Measurements from ENCODE around the gene PARVA. TPM values are rescaled to one million over a fixed set of nuclear protein-coding genes. Genes with fewer than 3 reads are reported as not detected.

The PARVA gene
- total RNA-seq, 1 experiment from 2014 or later, result 13.2 TPM

DNA sequence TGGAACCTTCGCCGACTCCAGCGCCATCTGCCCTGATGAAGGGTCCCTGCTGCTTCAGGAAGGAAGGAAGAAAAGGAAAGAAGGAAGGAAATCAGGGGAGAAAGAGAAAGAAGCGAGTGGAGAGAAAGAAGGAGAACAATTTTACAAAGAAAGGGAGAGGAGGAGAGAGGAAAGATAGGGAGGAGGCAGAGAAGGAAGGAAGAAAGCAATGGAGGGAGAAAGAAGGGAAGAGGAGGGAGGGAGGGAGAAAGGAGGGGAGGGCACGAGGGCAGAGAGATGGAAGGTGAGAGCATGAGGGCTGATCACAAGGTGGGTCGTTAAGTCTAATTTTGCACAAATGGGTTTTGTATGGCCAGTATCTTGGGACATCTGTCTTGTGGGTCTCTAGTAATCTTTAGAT lies 39.2 kb downstream of the PARVA start:
- in situ Hi-C loops (cut with HindIII; ENCODE audit: low pct_unique_long_range_greater_than_20kb, low sequenced_read_pairs), result no loop called here
- no peak for DNase-seq (ENCODE audit: low read depth, low spot score)

DNA sequence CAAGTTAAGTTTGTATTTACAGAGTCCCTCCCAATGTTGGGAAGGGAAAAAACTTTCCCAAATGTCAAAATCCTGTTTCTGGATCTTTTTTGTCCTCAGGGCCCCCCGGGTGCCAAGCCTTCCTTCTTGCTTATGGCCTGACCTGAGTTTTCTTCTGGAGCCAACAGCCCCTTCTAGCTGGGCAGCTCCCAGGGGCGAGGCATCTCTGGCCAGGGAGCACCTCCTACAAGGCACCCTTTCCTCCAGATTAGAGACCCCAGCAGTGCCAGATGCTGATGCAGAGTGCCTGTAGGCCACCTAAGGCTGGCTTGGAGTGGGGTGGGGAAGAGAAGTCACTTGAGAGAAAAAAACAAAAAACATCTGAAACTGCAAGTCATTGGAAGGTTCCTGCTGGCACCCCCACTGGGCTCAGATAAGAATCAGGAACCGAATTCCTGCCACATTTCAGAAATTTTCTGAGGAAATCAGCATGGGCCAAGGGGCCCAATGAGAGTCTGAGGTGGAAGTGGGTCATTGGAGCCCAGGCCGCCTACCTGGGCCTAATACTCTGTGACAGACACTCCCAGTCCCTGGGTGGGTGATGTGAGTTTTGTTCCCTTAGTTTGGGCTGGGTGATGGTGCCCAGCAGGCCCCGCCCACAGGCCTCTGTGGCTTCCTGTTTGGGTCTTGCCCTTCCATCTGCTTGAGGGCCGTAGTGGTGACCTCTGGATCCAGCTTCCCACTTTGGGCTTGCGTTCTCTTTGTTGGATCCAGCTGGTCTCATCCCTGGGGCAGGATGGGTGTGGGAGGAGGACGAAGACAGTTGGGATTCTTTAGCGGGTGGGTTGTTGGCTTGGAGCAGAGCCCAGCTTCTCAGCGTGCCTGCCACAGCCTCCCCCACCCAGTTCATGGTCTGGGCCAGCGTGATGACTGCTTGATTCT lies 40.6 kb downstream of the PARVA start:
- in situ Hi-C loops (cut with HindIII; ENCODE audit: low pct_unique_long_range_greater_than_20kb, low sequenced_read_pairs), result no loop called here
- DNase-seq (ENCODE audit: low read depth, low spot score), result no peak

DNA sequence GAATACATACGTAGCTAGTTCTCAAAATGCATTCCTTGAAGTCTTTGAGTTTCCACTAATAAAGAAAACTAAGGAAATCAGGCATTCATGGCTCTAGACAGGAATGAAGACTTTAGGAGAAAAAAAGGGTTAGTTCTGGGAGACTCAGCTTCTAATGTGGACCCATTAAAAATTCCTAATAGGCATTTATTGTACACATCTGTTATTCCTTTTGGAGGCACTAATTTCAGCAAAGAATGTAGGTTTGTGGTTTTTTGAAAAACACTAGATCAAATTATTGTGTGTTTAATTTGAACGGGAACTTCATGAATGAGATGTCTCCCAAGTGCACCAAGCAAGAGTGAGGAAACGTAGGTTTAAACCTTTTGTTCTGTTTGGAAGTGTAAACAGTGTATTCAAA lies 42.7 kb downstream of the PARVA start:
- in situ Hi-C loops (cut with HindIII; ENCODE audit: low pct_unique_long_range_greater_than_20kb, low sequenced_read_pairs), result no loop called here
- DNase-seq (ENCODE audit: low read depth, low spot score), result no peak

DNA sequence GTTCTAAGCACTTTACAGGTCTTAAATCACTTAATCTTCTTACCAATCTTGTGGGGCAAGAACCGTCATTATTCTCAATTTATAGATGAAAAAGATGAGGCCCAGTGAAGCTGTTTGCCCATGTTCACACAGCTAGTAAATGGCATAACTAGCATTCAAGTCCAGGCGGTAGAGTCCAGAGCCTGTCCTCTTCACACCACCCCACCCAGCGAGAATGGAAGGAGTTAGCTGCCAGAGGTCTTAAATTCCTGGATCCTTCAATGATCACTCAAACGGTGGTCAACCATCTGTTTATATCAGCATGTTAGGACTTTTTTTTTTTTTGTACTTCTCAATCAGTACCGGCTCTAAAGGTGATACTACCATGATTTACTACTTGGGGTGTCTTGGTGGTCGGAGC lies 43.3 kb downstream of the PARVA start:
- no peak for DNase-seq (ENCODE audit: low read depth, low spot score)
- in situ Hi-C loops (cut with HindIII; ENCODE audit: low pct_unique_long_range_greater_than_20kb, low sequenced_read_pairs), result no loop called here

DNA sequence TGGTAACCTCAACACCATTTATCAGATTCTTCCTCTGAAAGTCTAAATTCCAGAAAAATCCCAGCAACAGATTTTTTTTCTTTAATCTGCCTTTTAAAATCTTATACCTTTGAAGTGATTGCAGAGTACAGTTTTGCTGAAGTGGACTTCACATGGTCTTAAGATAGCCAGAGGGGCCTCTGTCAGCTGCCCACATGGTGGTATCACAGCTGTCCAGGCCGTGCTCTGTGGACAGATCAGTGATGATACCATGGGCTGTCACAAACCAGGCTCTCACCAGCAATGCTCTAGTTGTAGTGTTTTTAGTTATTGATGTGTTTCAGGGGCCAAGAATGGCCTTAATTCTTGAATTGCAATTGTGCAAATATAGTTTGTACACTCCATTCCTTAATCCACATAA lies 44.0 kb downstream of the PARVA start:
- DNase-seq (ENCODE audit: low read depth, low spot score), result no peak

DNA sequence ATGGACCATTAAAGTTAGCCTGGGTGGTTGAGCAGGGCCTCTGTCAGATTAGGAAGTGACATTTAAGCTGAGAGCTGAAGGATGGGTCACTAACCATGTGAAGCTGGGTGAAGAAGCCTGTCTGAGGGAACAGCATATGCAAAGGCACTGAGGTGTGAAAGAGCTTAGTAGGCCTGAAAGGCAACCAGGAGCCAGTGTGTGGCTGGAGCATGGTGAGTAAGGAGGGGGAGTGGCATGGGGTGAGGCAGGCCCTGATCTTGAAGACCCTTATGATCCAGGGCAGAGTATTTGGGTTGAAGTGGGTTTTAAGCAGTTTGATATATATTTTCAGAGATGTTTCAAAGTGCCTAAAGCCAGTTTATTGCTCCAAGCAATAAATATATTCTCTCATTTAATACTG lies 48.8 kb downstream of the PARVA start:
- no peak for DNase-seq (ENCODE audit: low read depth, low spot score)
- in situ Hi-C loops (cut with HindIII; ENCODE audit: low pct_unique_long_range_greater_than_20kb, low sequenced_read_pairs), result no loop called here

More for the DNA sequence above, 44.0 kb downstream of the PARVA start:
- in situ Hi-C loops (cut with HindIII; ENCODE audit: low pct_unique_long_range_greater_than_20kb, low sequenced_read_pairs), result no loop called here

DNA sequence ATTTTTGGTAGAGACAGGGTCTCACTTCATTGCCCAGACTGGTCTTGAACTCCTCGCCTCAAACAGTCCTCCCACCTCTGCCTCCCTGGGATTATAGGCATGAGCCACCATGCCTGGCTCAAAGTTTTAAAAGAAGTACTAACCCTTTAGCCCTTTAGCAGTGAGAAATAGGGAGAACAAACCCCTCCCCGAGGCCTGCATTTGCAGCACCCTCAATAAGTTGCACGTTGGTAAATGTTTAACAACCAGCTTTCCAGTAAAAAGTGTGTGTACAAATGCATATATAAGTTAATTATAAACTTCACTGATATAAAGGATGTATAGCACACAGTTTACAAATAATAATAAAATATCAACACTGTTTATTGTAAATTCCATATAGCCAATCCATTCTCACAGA lies 51.8 kb downstream of the PARVA start:
- DNase-seq (ENCODE audit: low read depth, low spot score), result no peak
- in situ Hi-C loops (cut with HindIII; ENCODE audit: low pct_unique_long_range_greater_than_20kb, low sequenced_read_pairs), result no loop called here

DNA sequence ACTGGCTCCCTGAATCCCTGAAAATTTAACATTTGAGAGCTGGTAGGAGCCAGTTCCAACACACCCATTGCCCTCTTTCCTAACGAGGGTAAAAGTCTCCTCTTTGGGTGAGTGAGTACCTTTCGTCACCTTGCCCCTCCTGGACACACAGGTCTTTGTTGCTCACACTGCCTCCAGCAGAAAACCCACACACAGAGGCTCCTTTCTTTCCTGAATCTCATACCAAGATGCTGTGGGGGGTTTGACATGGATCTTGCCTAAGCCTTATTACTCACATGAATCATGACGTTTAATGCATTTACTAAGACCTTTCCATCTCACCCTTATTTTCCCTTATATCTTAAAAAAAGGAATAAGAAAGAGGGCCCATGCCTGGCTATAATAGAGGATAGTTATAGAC lies 53.0 kb downstream of the PARVA start:
- in situ Hi-C loops (cut with HindIII; ENCODE audit: low pct_unique_long_range_greater_than_20kb, low sequenced_read_pairs), result no loop called here
- peak; percentile 92 for DNase-seq (ENCODE audit: low read depth, low spot score)

DNA sequence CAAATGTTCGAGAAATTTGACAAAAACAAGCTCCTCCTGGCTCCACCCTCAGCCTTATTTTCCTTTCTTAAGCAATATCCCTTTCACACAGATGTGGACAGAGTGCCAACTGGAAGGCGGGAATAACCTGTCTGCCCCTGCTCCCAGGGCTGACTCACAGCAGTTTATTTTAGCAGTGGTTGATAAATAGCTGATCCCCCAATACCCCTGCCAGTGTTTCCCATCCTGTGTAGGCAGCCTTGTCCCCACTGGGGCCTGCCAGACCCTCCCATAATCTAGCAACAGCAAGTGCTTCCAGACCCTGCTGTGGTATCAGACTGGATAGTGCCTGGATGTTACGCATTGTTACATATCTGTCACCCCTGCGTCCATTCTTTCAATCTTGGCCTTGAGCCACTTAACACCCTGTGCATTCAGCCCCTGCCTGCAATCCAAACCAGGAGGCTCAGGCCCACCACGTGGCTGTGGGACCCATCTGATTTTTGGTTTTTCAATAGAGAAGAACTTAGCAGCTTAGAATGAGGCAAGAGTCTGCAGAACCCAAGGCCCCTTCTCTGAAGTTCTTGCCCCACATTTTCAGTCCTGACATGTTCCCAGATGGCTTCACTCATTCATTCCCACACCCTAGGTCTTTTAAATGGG lies 53.7 kb downstream of the PARVA start:
- in situ Hi-C loops (cut with HindIII; ENCODE audit: low pct_unique_long_range_greater_than_20kb, low sequenced_read_pairs), result no loop called here
- DNase-seq (ENCODE audit: low read depth, low spot score), result peak; percentile 28

DNA sequence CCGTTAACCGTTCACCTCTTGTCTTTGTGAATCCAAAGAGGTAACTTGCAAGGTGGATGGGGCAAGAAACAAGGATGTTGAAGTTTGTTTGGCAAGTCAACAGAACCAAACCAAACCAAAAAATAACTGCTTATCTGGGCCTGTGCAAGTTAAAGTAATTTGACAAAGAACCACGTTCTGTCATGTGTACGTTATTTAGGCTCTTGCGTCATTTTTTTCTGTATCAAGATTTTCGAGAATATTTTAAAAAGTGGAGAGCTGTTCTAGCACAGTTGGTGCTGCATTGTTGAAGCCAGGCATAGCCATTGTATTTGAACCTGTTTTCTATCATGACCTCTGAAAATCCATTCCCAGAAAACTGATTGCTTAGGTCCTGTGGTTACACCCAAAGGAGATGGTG lies 55.1 kb downstream of the PARVA start:
- in situ Hi-C loops (cut with HindIII; ENCODE audit: low pct_unique_long_range_greater_than_20kb, low sequenced_read_pairs), result no loop called here
- DNase-seq (ENCODE audit: low read depth, low spot score), result no peak

DNA sequence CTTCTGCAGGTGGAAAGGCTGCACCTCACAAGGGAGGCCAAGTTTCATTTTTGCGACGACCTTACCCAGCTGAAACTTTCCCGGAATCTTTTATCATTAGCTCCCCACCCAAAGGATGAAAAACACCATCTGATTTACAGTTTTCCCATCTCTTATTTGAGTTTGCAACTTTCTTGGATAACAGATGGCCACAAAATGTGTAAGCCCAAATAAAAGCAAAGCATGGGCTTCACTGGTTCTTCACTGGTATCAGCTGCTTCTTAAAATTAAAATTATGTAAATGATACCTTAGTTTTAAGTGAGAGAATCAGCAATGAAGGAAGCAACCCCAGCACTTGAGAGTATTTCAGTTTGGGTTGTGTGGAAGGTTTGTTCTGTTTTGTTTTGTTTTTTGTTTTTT lies 55.8 kb downstream of the PARVA start:
- in situ Hi-C loops (cut with HindIII; ENCODE audit: low pct_unique_long_range_greater_than_20kb, low sequenced_read_pairs), result no loop called here
- no peak for DNase-seq (ENCODE audit: low read depth, low spot score)

DNA sequence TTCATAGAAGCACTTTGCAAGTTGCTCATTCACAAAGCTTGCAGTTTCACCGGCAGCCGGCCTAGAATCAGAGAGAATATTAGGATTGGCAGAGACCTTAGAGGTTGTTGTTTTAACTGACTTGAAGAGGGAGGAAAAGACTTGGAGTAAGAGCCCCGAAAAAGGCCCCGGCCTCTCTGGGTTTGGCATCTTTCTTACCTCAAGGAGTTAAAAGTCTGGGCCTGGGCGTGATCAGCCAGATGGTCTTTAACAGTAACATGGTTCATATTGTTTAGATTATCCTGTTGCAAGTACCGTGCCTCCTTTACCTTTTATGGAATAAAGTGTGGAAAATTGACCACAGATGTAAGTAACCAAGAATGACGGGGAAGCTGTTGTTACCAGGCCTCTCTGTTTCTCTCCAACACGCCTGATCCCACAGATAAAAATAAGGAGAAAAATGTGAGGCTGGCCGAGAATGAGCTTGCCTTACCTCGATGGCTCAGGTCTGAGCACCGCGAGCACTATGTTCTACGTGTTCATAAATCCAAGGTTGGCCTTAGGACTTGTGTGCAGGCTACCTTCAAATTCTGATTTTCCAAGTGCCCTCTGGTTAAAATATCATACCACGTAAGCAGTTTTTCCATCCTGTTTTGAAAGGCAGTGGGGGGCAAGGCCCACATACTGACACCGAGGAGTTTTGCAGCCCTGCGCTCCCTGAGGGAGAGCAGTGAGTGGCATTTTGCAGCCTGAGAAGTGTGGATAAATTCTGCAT lies 56.4 kb downstream of the PARVA start:
- no peak for DNase-seq (ENCODE audit: low read depth, low spot score)
- in situ Hi-C loops (cut with HindIII; ENCODE audit: low pct_unique_long_range_greater_than_20kb, low sequenced_read_pairs), result no loop called here

DNA sequence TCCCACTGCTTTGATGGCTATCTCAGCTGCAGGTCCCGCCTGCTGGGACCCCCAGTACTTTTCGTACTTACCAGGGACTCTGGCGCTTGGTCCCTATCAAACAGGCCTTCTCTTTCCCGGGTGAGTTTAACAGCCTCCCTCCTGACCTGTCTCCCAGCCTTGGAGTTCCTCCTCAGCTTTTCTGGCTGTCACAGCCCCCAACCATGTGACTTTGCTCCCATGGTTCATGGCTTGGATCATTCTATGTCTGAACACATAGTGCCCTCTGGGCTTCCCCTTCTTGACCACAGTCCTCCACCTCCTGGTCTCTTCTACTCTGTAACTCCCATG lies 56.9 kb downstream of the PARVA start:
- DNase-seq (ENCODE audit: low read depth, low spot score), result peak; percentile 51
- in situ Hi-C loops (cut with HindIII; ENCODE audit: low pct_unique_long_range_greater_than_20kb, low sequenced_read_pairs), result no loop called here

DNA sequence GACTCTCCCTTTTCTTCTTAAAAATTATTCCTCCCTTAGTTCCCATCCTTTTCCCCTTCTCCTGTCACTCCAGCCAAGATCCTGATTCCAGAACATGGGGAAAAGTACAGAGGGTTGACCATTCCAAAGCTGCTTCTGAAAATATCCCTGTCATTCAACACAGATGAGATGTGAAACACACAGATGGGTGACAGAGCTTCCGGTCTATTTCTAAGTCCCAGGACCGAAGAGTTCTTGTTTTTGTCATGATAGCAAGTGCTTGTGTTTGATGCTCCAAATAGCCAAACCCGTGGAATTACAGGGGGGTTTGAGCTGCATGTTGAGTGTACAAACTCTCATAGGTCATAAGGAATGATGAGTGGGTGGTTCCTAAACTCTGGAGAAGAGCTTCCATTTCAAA lies 57.9 kb downstream of the PARVA start:
- DNase-seq (ENCODE audit: low read depth, low spot score), result no peak
- in situ Hi-C loops (cut with HindIII; ENCODE audit: low pct_unique_long_range_greater_than_20kb, low sequenced_read_pairs), result no loop called here

DNA sequence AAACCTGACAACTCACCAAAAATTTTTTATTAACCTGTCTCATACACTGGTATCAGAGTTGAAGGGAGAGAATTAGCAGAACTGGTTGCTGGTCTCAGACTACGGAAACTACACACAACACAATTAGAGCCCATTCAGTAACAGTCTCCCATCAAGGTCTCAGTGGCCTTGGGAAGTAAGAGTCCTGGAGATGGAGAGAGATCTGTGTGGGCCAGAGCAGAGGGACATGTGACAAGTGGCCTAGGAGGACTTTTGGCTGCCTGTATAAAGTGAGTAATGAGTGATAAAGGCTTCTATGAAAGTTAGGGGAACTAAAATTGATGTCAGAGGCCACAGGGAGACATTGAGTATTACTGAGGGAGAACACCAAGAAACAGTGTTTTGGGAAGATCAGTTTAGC lies 58.9 kb downstream of the PARVA start:
- in situ Hi-C loops (cut with HindIII; ENCODE audit: low pct_unique_long_range_greater_than_20kb, low sequenced_read_pairs), result no loop called here
- no peak for DNase-seq (ENCODE audit: low read depth, low spot score)

DNA sequence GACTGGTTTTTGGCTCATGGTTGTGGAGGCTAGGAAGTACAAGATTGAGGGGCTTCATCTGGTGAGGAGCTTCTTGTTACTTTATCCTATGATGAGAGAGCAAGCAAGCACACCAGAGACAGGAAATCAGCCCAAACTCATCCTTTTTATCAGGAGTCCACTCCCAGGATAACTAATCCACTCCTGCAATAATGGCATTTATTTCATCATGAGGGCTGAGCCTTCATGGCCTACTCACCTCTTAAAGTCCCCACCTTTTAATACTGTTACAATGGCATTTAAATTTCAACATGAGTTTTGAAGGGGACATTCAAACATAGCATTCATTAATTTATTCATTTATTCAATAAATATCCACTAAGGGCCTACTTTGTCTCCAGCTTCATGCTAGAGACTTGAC lies 60.9 kb downstream of the PARVA start:
- in situ Hi-C loops (cut with HindIII; ENCODE audit: low pct_unique_long_range_greater_than_20kb, low sequenced_read_pairs), result no loop called here
- DNase-seq (ENCODE audit: low read depth, low spot score), result no peak

DNA sequence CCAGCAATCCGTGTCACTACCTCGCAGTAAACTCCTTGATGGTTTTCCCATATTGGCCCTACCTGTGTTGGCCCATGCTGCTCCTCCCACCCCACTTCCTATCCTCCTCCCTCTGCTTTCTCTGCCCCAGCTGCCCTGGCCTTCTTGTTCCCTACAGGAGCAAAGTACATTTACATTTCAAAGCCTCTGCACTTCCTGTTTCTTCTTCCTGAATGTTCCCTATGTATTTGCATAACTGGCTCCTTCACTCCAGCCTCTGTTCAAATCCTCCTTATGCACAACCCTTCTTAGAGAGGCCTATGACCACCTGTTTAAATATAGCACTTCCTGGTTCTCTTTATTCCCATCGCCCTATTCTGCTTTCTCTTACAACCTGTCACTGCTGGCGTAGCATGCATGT lies 62.2 kb downstream of the PARVA start:
- in situ Hi-C loops (cut with HindIII; ENCODE audit: low pct_unique_long_range_greater_than_20kb, low sequenced_read_pairs), result no loop called here
- no peak for DNase-seq (ENCODE audit: low read depth, low spot score)

DNA sequence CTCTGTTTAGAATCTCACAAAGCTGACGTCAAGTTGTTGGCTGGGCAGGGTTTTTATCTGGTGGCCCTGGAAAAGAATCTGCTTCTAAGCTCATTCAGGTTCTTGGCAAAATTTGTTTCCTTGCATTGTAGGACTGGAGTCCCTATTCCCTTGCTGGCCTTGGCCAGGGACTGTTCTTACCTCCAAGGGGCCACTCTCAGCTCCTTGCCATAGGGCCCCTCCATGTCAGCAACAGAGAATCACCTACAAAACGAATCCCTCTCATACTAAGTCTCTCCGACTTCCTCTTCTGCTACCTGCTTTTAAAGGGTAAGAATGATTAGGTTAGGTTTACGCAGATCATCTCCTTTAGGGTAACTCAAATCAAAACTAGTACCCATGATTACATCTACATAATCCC lies 63.2 kb downstream of the PARVA start:
- in situ Hi-C loops (cut with HindIII; ENCODE audit: low pct_unique_long_range_greater_than_20kb, low sequenced_read_pairs), result no loop called here
- no peak for DNase-seq (ENCODE audit: low read depth, low spot score)
